IMR-90 (cell line): ENCODE results near the gene KRT3. TPM values are rescaled to one million over a fixed set of nuclear protein-coding genes. Genes with fewer than 3 reads are reported as not detected.

Experiments
- ATAC-seq: fragments of 200-7000 bp; cut with Tn5 transposase; 2 replicates; pipeline ENCODE4 v1.9.1; 2020; ENCODE audit warnings: low read depth, mild to moderate bottlenecking, moderate library complexity
- BruUV-seq: library from RNA; stranded (reverse); fragments of 400-500 nt; replicated peaks from 2 replicates; lab custom pipeline; 2021; lab: Mats Ljungman, UMichigan
- CTCF ChIA-PET: fragments of 300-600 bp; formaldehyde crosslinking; extraction: SDS; loops from one replicate; lab custom pipeline; 2021; ENCODE audit warnings: antibody characterized with exemption; lab: Yijun Ruan, JAX
- POLR2A ChIA-PET: fragments of 300-600 bp; sonication (Branson Sonifier 250); formaldehyde crosslinking; loops from one replicate; lab custom pipeline; 2022; ENCODE audit warnings: antibody characterized with exemption; ENCODE audit not compliant: unreplicated experiment; lab: Charles Lee
- DNase-seq: peaks from one replicate; pipeline ENCODE4 v3.0.0; 2013
- H2AFZ ChIP-seq: replicated peaks from 2 replicates; pipeline ENCODE3; 2013; ENCODE audit warnings: low read length, mild to moderate bottlenecking; ENCODE audit not compliant: poor library complexity
- H2AK5ac ChIP-seq: 2 replicates; pipeline ENCODE4 v1.6.1; 2013; ENCODE audit warnings: low read depth, low read length, inconsistent platforms
- H2AK9ac ChIP-seq: replicated peaks from 2 replicates; pipeline ENCODE3; 2013; ENCODE audit warnings: mild to moderate bottlenecking, low read depth, low read length, moderate library complexity; ENCODE audit not compliant: poor library complexity
- H2BK120ac ChIP-seq: 2 replicates; pipeline ENCODE4 v1.6.1; 2013; ENCODE audit warnings: low read depth, low read length, inconsistent platforms
- H2BK15ac ChIP-seq: 3 replicates; pipeline ENCODE4 v1.6.1; 2013; ENCODE audit warnings: low read depth, low read length, inconsistent platforms
- H2BK20ac ChIP-seq: 2 replicates; pipeline ENCODE4 v1.6.1; 2013; ENCODE audit warnings: low read depth, mild to moderate bottlenecking, inconsistent platforms, low read length, moderate library complexity
- H2BK5ac ChIP-seq: 2 replicates; pipeline ENCODE4 v1.6.1; 2013; ENCODE audit warnings: mild to moderate bottlenecking, low read depth, low read length, inconsistent platforms; ENCODE audit not compliant: poor library complexity, severe bottlenecking
- H3K14ac ChIP-seq: replicated peaks from 2 replicates; pipeline ENCODE4 v1.6.1; 2013; ENCODE audit warnings: low read depth, low read length, inconsistent platforms
- H3K18ac ChIP-seq: 2 replicates; pipeline ENCODE4 v1.6.1; 2013; ENCODE audit warnings: low read depth, low read length, control low read depth
- H3K23ac ChIP-seq: 2 replicates; pipeline ENCODE4 v1.6.1; 2013; ENCODE audit warnings: low read depth, low read length, inconsistent platforms
- H3K27ac ChIP-seq: 2 replicates; pipeline ENCODE4 v1.5.1; 2013; ENCODE audit warnings: mild to moderate bottlenecking, control low read depth, low read length; ENCODE audit not compliant: insufficient read depth
- H3K27me3 ChIP-seq: 2 replicates; pipeline ENCODE4 v1.6.1; 2013; ENCODE audit warnings: low read length; ENCODE audit not compliant: control insufficient read depth, insufficient read depth
- H3K36me3 ChIP-seq: 2 replicates; pipeline ENCODE4 v1.6.1; 2013; ENCODE audit warnings: low read length, mixed read lengths; ENCODE audit not compliant: control insufficient read depth, insufficient read depth
- H3K4ac ChIP-seq: 2 replicates; pipeline ENCODE4 v1.6.1; 2013; ENCODE audit warnings: low read depth, low read length, inconsistent platforms
- H3K4me1 ChIP-seq: 2 replicates; pipeline ENCODE4 v1.6.1; 2013; ENCODE audit warnings: low read length, mixed read lengths; ENCODE audit not compliant: control insufficient read depth, insufficient read depth
- H3K4me2 ChIP-seq: 2 replicates; pipeline ENCODE4 v1.6.1; 2013; ENCODE audit warnings: low read depth, mild to moderate bottlenecking, control low read depth, low read length, moderate library complexity
- H3K4me3 ChIP-seq: 2 replicates; pipeline ENCODE4 v1.5.1; 2013; ENCODE audit warnings: low read depth, mild to moderate bottlenecking, control low read depth, low read length, moderate library complexity; ENCODE audit not compliant: insufficient read depth
- H3K56ac ChIP-seq: 2 replicates; pipeline ENCODE4 v1.6.1; 2013; ENCODE audit warnings: low read length, inconsistent platforms; ENCODE audit not compliant: insufficient read depth; ENCODE audit errors: extremely low read depth
- H3K79me1 ChIP-seq, 2 experiments: 2 replicates each; pipeline ENCODE4 v1.6.1; 2013; ENCODE audit warnings: low read length in 2 of 2, inconsistent platforms in 1 of 2, low read depth in 1 of 2
- H3K9ac ChIP-seq: 2 replicates; pipeline ENCODE4 v1.6.1; 2013; ENCODE audit warnings: low read depth, low read length, control low read depth
- H3K9me1 ChIP-seq: 2 replicates; pipeline ENCODE4 v1.6.1; 2013; ENCODE audit warnings: low read length, inconsistent platforms; ENCODE audit not compliant: insufficient read depth
- H3K9me3 ChIP-seq: 2 replicates; pipeline ENCODE4 v1.6.1; 2013; ENCODE audit warnings: low read length; ENCODE audit not compliant: control insufficient read depth, insufficient read depth
- H4K20me1 ChIP-seq: 2 replicates; pipeline ENCODE4 v1.6.1; 2013; ENCODE audit warnings: low read length, inconsistent platforms; ENCODE audit not compliant: insufficient read depth
- H4K5ac ChIP-seq: 2 replicates; pipeline ENCODE4 v1.6.1; 2013; ENCODE audit warnings: mild to moderate bottlenecking, low read depth, low read length, control low read depth
- H4K8ac ChIP-seq, 2 experiments: 2 replicates each; pipeline ENCODE4 v1.6.1; 2013; ENCODE audit warnings: low read depth in 2 of 2, low read length in 2 of 2, control low read depth in 1 of 2, inconsistent platforms in 1 of 2
- H4K91ac ChIP-seq: 2 replicates; pipeline ENCODE4 v1.6.1; 2013; ENCODE audit warnings: low read depth, low read length, inconsistent platforms; ENCODE audit not compliant: insufficient read depth
- BHLHE40 ChIP-seq: fragments of 150-350 bp; IDR thresholded peaks from 2 replicates; pipeline ENCODE4 v1.6.1; 2016; ENCODE audit warnings: mild to moderate bottlenecking, low read depth, low read length
- CEBPB ChIP-seq: IDR thresholded peaks from 2 replicates; pipeline ENCODE4 v1.6.1; 2012; ENCODE audit warnings: low read depth, low read length, improper control_type of control experiment
- MXI1 ChIP-seq: IDR thresholded peaks from 2 replicates; pipeline ENCODE4 v1.6.1; 2012; ENCODE audit warnings: low read depth, mild to moderate bottlenecking, low read length, moderate library complexity, borderline replicate concordance
- NFE2L2 ChIP-seq: fragments of 150-350 bp; IDR thresholded peaks from 2 replicates; pipeline ENCODE4 v1.6.1; 2016; ENCODE audit warnings: low read depth, mild to moderate bottlenecking, low read length
- WGBS, 2 experiments: methylation state at CpG; one replicate each; pipeline versions ENCODE4 v1.1.5 to v1.1.7; 2013; ENCODE audit warnings: missing lambda C conversion rate in 2 of 2; ENCODE audit not compliant: insufficient read length in 1 of 2; ENCODE audit errors: extremely low coverage in 2 of 2; 5-methylcytosine and 5-hydroxymethylcytosine counted together
- dilution Hi-C: fragments of 300-500 bp; cut with HindIII; formaldehyde crosslinking; loops from one replicate; pipeline ENCODE4 v1.14.3; 2018; ENCODE audit warnings: low sequenced_read_pairs; ENCODE audit not compliant: unreplicated experiment
- in situ Hi-C: fragments of 300-500 bp; cut with MboI; formaldehyde crosslinking; loops from 3 replicates; pipeline ENCODE4 v1.14.3; 2019; ENCODE audit warnings: low sequenced_read_pairs, inconsistent platforms, mixed read lengths
- intact Hi-C: fragments of 100-400 bp; cut with micrococcal nuclease; formaldehyde crosslinking; loops from 2 replicates; pipeline ENCODE4 v1.10.0; 2022
- polyA plus RNA-seq, 3 experiments: library from polyadenylated mRNA; depleted of rRNA; stranded (reverse); fragments of >200 nt; gene quantifications; 2 replicates each; pipeline ENCODE4 v1.2.3, GENCODE V29; 2012; ENCODE audit warnings: low replicate concordance in 1 of 3
- total RNA-seq: library from RNA; depleted of rRNA; stranded (reverse); fragments of >200 nt; gene quantifications from 2 replicates; pipeline ENCODE4 v1.2.3, GENCODE V29; 2012

The KRT3 gene
- total and polyA plus RNA-seq, 2 of the 4 experiments (the other 2 are of a cell fraction): not detected

DNA sequence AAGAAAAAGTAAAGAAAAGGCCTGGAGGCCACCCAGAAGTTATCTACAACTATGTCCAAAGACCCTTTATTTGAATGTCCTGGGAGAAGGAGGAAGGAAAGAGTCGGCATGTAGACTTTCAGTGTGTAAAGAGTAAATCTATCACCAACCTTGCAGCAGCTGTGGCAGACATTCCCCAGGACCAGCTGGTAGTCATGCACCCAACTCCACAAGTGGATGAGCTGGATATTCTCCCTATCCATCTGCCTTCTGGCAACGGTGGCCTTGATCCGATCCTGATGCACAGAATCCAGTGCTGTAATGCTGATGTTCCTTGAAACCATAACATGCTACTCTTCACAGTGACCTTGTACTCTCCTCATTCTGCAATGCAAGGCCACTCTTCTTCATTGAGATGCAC, 46.1 kb downstream of the KRT3 start:
- Histone ChIP-seq H2AK5ac (no peak overlapping the region), H3K4me2 (no peak overlapping the region), H3K14ac (no peak overlapping the region), H3K4ac (no peak overlapping the region), H2BK15ac (no peak overlapping the region), H4K5ac (no peak overlapping the region), H2BK5ac (no peak overlapping the region), H3K79me1 (no peaks in the 10 kb centered on the region), H4K8ac (no peak overlapping the region), H3K4me3 (no peak overlapping the region), H3K23ac (no peak overlapping the region), H4K20me1 (no peaks in the 10 kb centered on the region), H3K9me3 (no peaks in the 10 kb centered on the region), H2BK20ac (no peak overlapping the region), H4K91ac (no peak overlapping the region), H2AFZ (no peak overlapping the region), H3K9me1 (no peaks in the 10 kb centered on the region), H3K27me3 (no peaks in the 10 kb centered on the region; the same call in none of the 2 replicates), H3K27ac (no peak overlapping the region), H2BK120ac (no peak overlapping the region), H3K9ac (no peak overlapping the region), H3K36me3 (no peaks in the 10 kb centered on the region), H3K4me1 (no peaks in the 10 kb centered on the region), H3K56ac (no peak overlapping the region), H2AK9ac (no peak overlapping the region), H3K18ac (no peak overlapping the region)
- ATAC-seq: no peak
- in situ Hi-C loops (no loop called here), dilution Hi-C loops (no loop called here), intact Hi-C loops (no loop called here)
- POLR2A ChIA-PET: no interaction called here
- CTCF ChIA-PET: no interaction called here
- WGBS, 2 experiments: 80% methylated on average over 1 of the region's 3 CpGs; no CpG with 5 or more reads in 1 of the 2 experiments
- no peak for DNase-seq
- TF ChIP-seq MXI1 (no peak), BHLHE40 (no peak), NFE2L2 (no peak), CEBPB (no peak)
- no TSS peak for BruUV-seq
